ENCODE results near the gene ETS2.

DNA sequence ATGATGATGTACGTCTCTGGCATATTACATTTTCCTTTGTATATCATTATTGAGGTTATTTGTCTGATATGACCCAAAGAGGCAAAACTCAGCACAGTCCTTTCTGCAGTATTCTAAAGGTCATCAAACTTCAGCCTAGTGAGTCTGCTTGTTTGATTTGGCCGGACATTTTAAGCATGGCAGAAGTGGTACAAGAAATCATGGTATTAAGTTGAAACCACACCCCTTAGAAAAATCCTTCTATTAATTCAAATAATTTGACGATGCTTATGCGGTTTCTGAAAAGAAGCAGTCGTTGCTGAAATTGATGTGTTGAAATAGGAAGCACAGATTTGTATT lies 5.1 kb downstream of the ETS2 start:
- TF ChIP-seq BACH1 (IDR thresholded peaks at IDR 0.05; ENCODE audit: low read length) (no peak), CTCF (IDR thresholded peaks at IDR 0.05; ENCODE audit: control extremely low read depth in 1 of 3, insufficient read depth in 1 of 3, low read depth in 1 of 3, low read length in 3 of 3) (no peak), POLR2A (IDR thresholded peaks at IDR 0.05; ENCODE audit: control extremely low read depth in 1 of 2, low read depth in 2 of 2, low read length in 2 of 2) (no peak), POLR2AphosphoS5 (IDR thresholded peaks at IDR 0.05; ENCODE audit: low read depth, low read length) (no peak), POU5F1 (IDR thresholded peaks at IDR 0.05; ENCODE audit: low read depth, low read length) (no peak), CREB1 (IDR thresholded peaks at IDR 0.05) (no peak), RBBP5 (IDR thresholded peaks at IDR 0.05; ENCODE audit: borderline replicate concordance, low read depth, low read length) (no peak), JUND (IDR thresholded peaks at IDR 0.05; ENCODE audit: low read length) (no peak), ASH2L (IDR thresholded peaks at IDR 0.05; ENCODE audit: low read length) (no peak), GTF2F1 (IDR thresholded peaks at IDR 0.05; ENCODE audit: borderline replicate concordance, low read depth, low read length) (no peak), CEBPB (IDR thresholded peaks at IDR 0.05; ENCODE audit: low read depth, low read length) (no peak), HDAC2 (IDR thresholded peaks at IDR 0.05; ENCODE audit: borderline replicate concordance in 1 of 2, low read depth in 2 of 2, low read length in 2 of 2) (no peak)
- TF ChIP-seq, protein P1, sequence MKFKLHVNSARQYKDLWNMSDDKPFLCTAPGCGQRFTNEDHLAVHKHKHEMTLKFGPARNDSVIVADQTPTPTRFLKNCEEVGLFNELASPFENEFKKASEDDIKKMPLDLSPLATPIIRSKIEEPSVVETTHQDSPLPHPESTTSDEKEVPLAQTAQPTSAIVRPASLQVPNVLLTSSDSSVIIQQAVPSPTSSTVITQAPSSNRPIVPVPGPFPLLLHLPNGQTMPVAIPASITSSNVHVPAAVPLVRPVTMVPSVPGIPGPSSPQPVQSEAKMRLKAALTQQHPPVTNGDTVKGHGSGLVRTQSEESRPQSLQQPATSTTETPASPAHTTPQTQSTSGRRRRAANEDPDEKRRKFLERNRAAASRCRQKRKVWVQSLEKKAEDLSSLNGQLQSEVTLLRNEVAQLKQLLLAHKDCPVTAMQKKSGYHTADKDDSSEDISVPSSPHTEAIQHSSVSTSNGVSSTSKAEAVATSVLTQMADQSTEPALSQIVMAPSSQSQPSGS (IDR thresholded peaks at IDR 0.05; ENCODE audit: low read length) = no peak
